Measurements from ENCODE around the gene C12orf57. TPM values are rescaled to one million over a fixed set of nuclear protein-coding genes. Genes with fewer than 3 reads are reported as not detected.

Gene C12orf57
- total RNA-seq, 2 experiments from 2014 or later = 305 to 311 TPM

DNA sequence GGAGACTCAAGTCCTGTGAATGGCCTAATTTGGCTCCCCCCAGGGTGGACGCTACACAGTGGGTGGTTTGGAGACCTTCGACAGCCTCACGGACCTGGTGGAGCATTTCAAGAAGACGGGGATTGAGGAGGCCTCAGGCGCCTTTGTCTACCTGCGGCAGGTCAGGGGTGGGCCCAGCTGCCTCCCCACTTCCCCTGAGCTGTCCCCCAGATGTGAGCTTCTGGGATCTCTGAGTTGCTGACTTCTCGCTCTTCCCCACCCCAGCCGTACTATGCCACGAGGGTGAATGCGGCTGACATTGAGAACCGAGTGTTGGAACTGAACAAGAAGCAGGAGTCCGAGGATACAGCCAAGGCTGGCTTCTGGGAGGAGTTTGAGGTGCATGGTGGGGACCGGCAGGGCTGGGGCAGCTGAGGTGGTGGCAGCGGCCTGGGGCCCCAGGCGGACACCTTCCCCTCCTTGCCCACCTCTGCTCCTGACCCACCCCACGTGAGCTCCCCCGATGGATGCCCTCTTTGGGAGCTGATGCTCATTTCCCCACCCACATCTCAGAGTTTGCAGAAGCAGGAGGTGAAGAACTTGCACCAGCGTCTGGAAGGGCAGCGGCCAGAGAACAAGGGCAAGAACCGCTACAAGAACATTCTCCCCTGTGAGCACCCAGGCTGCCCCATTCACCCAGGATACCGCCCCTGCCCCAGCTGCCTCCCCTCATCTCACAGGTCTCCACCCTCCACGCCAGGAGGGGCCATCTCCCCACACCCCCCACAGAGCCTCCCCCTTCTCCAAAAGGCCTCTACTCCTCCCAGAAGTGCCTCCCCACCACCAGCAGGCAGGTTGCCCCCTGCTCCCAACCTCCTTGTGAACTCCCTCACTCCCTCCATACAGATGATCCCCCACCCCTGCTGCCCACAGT, 11.5 kb downstream of the C12orf57 start:
- CTCF ChIA-PET = interaction anchor here (1.4 to 13.3 kb wide), 3 partner anchors 8 to 65 kb away, joined by 3 to 324 read pairs (median 4); partner anchors contain the start of genes C12orf57, PTPN6 and RNU7-1
- Histone ChIP-seq H3K4me3 (ENCODE audit: low read length) (peak overlapping the region; percentile 98), H3K27ac (ENCODE audit: low read depth in 1 of 2, low read length in 2 of 2) (peak overlapping the region; percentile 80 to 96), H3K36me3 (ENCODE audit: insufficient read depth, low read length) (peaks cover 67% of the 10 kb centered on the region), H3K9me3 (ENCODE audit: control insufficient read depth in 1 of 2, insufficient read depth in 1 of 2, low read length in 2 of 2) (no peaks in the 10 kb centered on the region), H3K27me3 (ENCODE audit: control insufficient read depth in 1 of 2, insufficient read depth in 2 of 2, low read length in 2 of 2) (no peaks in the 10 kb centered on the region), H3K4me1 (ENCODE audit: insufficient read depth, low read length) (peaks cover 94% of the 10 kb centered on the region)
- no peak for DNase-seq
- Mint-ChIP-seq H3K27ac (peak overlapping the region; percentile 97), H3K4me1 (ENCODE audit: low read depth) (peaks cover 87% of the 10 kb centered on the region), H3K27me3 (no peaks in the 10 kb centered on the region), H3K9me3 (no peaks in the 10 kb centered on the region), H3K36me3 (ENCODE audit: low read depth) (peaks cover 91% of the 10 kb centered on the region), H3K4me3 (peak overlapping the region; percentile 100)
- intact Hi-C loops (cut with DNase I, micrococcal nuclease) = no loop called here
- no peak for ATAC-seq (ENCODE audit: poor library complexity)
- POLR2A ChIA-PET = interaction anchor here (1.6 to 16.4 kb wide), 3 partner anchors 8 to 9 kb away, joined by 5 to 963 read pairs (median 12); partner anchors contain the start of genes C12orf57, PTPN6 and RNU7-1
- TF ChIP-seq CTCF (IDR thresholded peaks at IDR 0.05) = no peak

- H3K4me1 Mint-ChIP-seq (ENCODE audit: low read depth) = peaks cover 87% of the 10 kb centered on the region
- peak in 2 of 14 experiments; percentile 52 to 70 for DNase-seq
- no peak for TF ChIP-seq CTCF (IDR thresholded peaks at IDR 0.05)
- peak overlapping the region; percentile 97 for H3K27ac Mint-ChIP-seq
- no peaks in the 10 kb centered on the region for H3K27me3 Mint-ChIP-seq
- Histone ChIP-seq H3K9me3 (ENCODE audit: control insufficient read depth in 1 of 2, insufficient read depth in 1 of 2, low read length in 2 of 2) (no peaks in the 10 kb centered on the region), H3K27me3 (ENCODE audit: control insufficient read depth in 1 of 2, insufficient read depth in 2 of 2, low read length in 2 of 2) (no peaks in the 10 kb centered on the region), H3K4me3 (ENCODE audit: low read length) (peak overlapping the region; percentile 3), H3K27ac (ENCODE audit: low read depth in 1 of 2, low read length in 2 of 2) (peak overlapping the region; percentile 80 to 96), H3K4me1 (ENCODE audit: insufficient read depth, low read length) (peaks cover 94% of the 10 kb centered on the region), H3K36me3 (ENCODE audit: insufficient read depth, low read length) (peaks cover 73% of the 10 kb centered on the region)
- ATAC-seq (ENCODE audit: poor library complexity) = no peak
- H3K9me3 Mint-ChIP-seq = no peaks in the 10 kb centered on the region
- peaks cover 93% of the 10 kb centered on the region for H3K36me3 Mint-ChIP-seq (ENCODE audit: low read depth)
- intact Hi-C loops (cut with DNase I, micrococcal nuclease) = no loop called here
- CTCF ChIA-PET = interaction anchor here (0.6 to 13.3 kb wide), 2 partner anchors 8 to 10 kb away, joined by 3 to 324 read pairs; partner anchors contain the start of genes C12orf57, PTPN6 and RNU7-1
- POLR2A ChIA-PET = interaction anchor here (1.6 to 16.4 kb wide), 3 partner anchors 9 to 19 kb away, joined by 12 to 963 read pairs (median 89); partner anchors contain the start of genes C12orf57, PTPN6 and RNU7-1
- peak overlapping the region; percentile 79 for H3K4me3 Mint-ChIP-seq
These were observed 12.4 kb downstream of the C12orf57 start for GRCh38 chr12:6956021-6956727.

DNA sequence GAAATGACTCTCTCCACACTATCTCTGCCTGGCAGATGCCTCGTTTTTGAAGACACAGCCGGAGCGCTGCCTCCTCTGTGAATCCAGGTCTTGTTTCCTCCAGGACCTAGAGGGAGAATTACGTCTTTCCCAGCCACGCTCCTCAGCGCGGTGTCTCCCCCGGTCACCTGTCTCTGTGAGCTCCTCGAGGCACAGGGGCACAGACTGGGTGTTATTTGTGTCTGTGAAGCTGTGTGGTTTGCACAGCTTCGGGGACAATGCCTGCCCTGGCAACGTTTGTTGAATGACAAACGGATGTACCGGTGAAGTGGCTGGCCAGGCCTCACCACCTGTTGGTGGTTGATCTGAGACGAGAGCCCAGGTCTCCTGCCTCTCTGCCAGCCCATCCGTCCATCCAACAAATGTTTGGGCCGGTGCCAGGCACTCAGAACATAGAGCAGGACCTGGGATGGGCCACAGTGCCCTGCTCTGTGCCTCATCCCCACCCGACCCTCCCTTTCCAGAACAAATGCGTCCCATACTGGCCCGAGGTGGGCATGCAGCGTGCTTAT, 13.4 kb downstream of the C12orf57 start:
- ATAC-seq (ENCODE audit: poor library complexity) (no peak), DNase-seq (peak in 5 of 14 experiments; percentile 38 to 70 (median 55))
- Mint-ChIP-seq H3K9me3 (no peaks in the 10 kb centered on the region), H3K4me3 (peak overlapping the region; percentile 79), H3K27ac (peak overlapping the region; percentile 97), H3K4me1 (ENCODE audit: low read depth) (peaks cover 93% of the 10 kb centered on the region), H3K27me3 (no peaks in the 10 kb centered on the region), H3K36me3 (ENCODE audit: low read depth) (peaks cover 96% of the 10 kb centered on the region)
- Histone ChIP-seq H3K9me3 (ENCODE audit: control insufficient read depth in 1 of 2, insufficient read depth in 1 of 2, low read length in 2 of 2) (no peaks in the 10 kb centered on the region), H3K27ac (ENCODE audit: low read depth in 1 of 2, low read length in 2 of 2) (peak overlapping the region; percentile 90 to 96), H3K36me3 (ENCODE audit: insufficient read depth, low read length) (peaks cover 72% of the 10 kb centered on the region), H3K4me1 (ENCODE audit: insufficient read depth, low read length) (peaks cover 100% of the 10 kb centered on the region), H3K4me3 (ENCODE audit: low read length) (no peak overlapping the region), H3K27me3 (ENCODE audit: control insufficient read depth in 1 of 2, insufficient read depth in 2 of 2, low read length in 2 of 2) (no peaks in the 10 kb centered on the region)
- ChIA-PET CTCF (interaction anchor here (0.6 to 13.3 kb wide), 2 partner anchors 9 kb away, joined by 3 to 324 read pairs; partner anchors contain the start of genes C12orf57, PTPN6 and RNU7-1), POLR2A (interaction anchor here (3.5 to 16.4 kb wide), 3 partner anchors 10 to 85 kb away, joined by 17 to 963 read pairs (median 89); partner anchors contain the start of genes C12orf57, PTPN6, RNU7-1 and SPSB2)
- no peak for TF ChIP-seq CTCF (IDR thresholded peaks at IDR 0.05)
- intact Hi-C loops (cut with DNase I, micrococcal nuclease) = no loop called here

All from CD4-positive, alpha-beta T cell (primary cell).